Measurements from ENCODE around the gene SSMEM1. TPM values are rescaled to one million over a fixed set of nuclear protein-coding genes. Genes with fewer than 3 reads are reported as not detected.

SSMEM1 gene
- total RNA-seq, 1 donor from 2014 or later, result not detected

GRCh38 chr7:130210181-130210935 lies 2.7 kb downstream of the SSMEM1 start:
- Mint-ChIP-seq H3K27me3 (ENCODE audit: unreplicated experiment) (no peaks in the 10 kb centered on the region), H3K4me1 (ENCODE audit: unreplicated experiment) (peaks cover 20% of the 10 kb centered on the region), H3K9me3 (ENCODE audit: unreplicated experiment) (no peaks in the 10 kb centered on the region), H3K36me3 (ENCODE audit: unreplicated experiment) (no peaks in the 10 kb centered on the region), H3K4me3 (ENCODE audit: unreplicated experiment) (no peak overlapping the region), H3K27ac (ENCODE audit: unreplicated experiment) (peak overlapping the region; percentile 74)
- no peak for DNase-seq (ENCODE audit: extremely low spot score, unreplicated experiment)
- no peak for TF ChIP-seq CTCF (IDR thresholded peaks at IDR 0.05)

GRCh38 chr7:130213828-130214227 lies 6.2 kb downstream of the SSMEM1 start:
- DNase-seq (ENCODE audit: extremely low spot score, unreplicated experiment), result no peak
- Mint-ChIP-seq H3K36me3 (ENCODE audit: unreplicated experiment) (no peaks in the 10 kb centered on the region), H3K27ac (ENCODE audit: unreplicated experiment) (no peak overlapping the region), H3K4me1 (ENCODE audit: unreplicated experiment) (peaks cover 14% of the 10 kb centered on the region), H3K27me3 (ENCODE audit: unreplicated experiment) (no peaks in the 10 kb centered on the region), H3K9me3 (ENCODE audit: unreplicated experiment) (no peaks in the 10 kb centered on the region), H3K4me3 (ENCODE audit: unreplicated experiment) (no peak overlapping the region)
- TF ChIP-seq CTCF (IDR thresholded peaks at IDR 0.05), result no peak

- H3K27ac Mint-ChIP-seq (ENCODE audit: unreplicated experiment), result no peak overlapping the region
- no peak for DNase-seq (ENCODE audit: extremely low spot score, unreplicated experiment)
- no peaks in the 10 kb centered on the region for H3K36me3 Mint-ChIP-seq (ENCODE audit: unreplicated experiment)
- no peak overlapping the region for H3K4me3 Mint-ChIP-seq (ENCODE audit: unreplicated experiment)
- TF ChIP-seq CTCF (IDR thresholded peaks at IDR 0.05), result no peak
- no peaks in the 10 kb centered on the region for H3K9me3 Mint-ChIP-seq (ENCODE audit: unreplicated experiment)
- no peaks in the 10 kb centered on the region for H3K27me3 Mint-ChIP-seq (ENCODE audit: unreplicated experiment)
- H3K4me1 Mint-ChIP-seq (ENCODE audit: unreplicated experiment), result peaks cover 2% of the 10 kb centered on the region
Observed at GRCh38 chr7:130216025-130216424, 8.4 kb downstream of the SSMEM1 start.

GRCh38 chr7:130216750-130217149 lies 9.1 kb downstream of the SSMEM1 start:
- Mint-ChIP-seq H3K36me3 (ENCODE audit: unreplicated experiment) (no peaks in the 10 kb centered on the region), H3K4me1 (ENCODE audit: unreplicated experiment) (no peaks in the 10 kb centered on the region), H3K9me3 (ENCODE audit: unreplicated experiment) (no peaks in the 10 kb centered on the region), H3K4me3 (ENCODE audit: unreplicated experiment) (no peak overlapping the region), H3K27me3 (ENCODE audit: unreplicated experiment) (no peaks in the 10 kb centered on the region), H3K27ac (ENCODE audit: unreplicated experiment) (no peak overlapping the region)
- DNase-seq (ENCODE audit: extremely low spot score, unreplicated experiment), result no peak
- no peak for TF ChIP-seq CTCF (IDR thresholded peaks at IDR 0.05)

- Mint-ChIP-seq H3K36me3 (ENCODE audit: unreplicated experiment) (no peaks in the 10 kb centered on the region), H3K27ac (ENCODE audit: unreplicated experiment) (no peak overlapping the region), H3K4me3 (ENCODE audit: unreplicated experiment) (no peak overlapping the region), H3K4me1 (ENCODE audit: unreplicated experiment) (no peaks in the 10 kb centered on the region), H3K9me3 (ENCODE audit: unreplicated experiment) (no peaks in the 10 kb centered on the region), H3K27me3 (ENCODE audit: unreplicated experiment) (no peaks in the 10 kb centered on the region)
- no peak for DNase-seq (ENCODE audit: extremely low spot score, unreplicated experiment)
- TF ChIP-seq CTCF (IDR thresholded peaks at IDR 0.05), result no peak
Observed at GRCh38 chr7:130218806-130219620, 11.4 kb downstream of the SSMEM1 start.

All from osteocyte (in vitro differentiated cells).